ENCODE measurements around the gene ZNF677.

DNA sequence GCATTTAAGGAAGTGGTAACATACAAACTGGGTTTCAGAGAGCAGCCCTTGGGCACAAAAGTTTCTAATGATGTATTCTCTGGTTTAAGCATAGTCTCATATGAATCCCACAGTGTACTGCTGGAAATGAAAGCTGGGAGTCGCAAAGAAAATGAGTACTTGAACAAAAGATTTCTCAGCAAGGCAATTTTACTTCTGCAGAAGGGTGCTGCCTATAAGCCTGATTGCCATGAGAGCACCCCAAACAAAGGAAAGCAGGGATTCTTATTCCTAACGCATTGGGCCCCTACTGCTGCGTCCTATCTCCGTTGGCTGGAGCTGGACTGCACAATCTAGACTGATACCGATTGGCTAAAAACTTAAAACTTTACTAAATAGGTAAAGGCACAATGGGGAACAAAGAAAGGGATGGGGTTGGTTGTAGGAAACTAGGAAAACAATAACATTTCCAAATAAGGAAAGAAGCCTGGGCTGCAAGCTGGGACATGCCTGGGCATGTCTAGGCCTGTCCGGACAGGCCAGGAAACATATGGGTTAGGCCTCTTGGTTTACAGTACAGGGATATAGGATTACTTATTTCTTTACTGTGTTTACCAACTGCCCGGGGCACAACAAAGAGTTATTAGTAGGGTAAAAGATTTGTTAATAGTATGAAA, 40.2 kb upstream of the ZNF677 start:
- TF ChIP-seq POLR2A (IDR thresholded peaks at IDR 0.05) (no peak), POLR2AphosphoS5 (IDR thresholded peaks at IDR 0.05) (no peak), EP300 (IDR thresholded peaks at IDR 0.05) (no peak)
- TF ChIP-seq, protein P1, sequence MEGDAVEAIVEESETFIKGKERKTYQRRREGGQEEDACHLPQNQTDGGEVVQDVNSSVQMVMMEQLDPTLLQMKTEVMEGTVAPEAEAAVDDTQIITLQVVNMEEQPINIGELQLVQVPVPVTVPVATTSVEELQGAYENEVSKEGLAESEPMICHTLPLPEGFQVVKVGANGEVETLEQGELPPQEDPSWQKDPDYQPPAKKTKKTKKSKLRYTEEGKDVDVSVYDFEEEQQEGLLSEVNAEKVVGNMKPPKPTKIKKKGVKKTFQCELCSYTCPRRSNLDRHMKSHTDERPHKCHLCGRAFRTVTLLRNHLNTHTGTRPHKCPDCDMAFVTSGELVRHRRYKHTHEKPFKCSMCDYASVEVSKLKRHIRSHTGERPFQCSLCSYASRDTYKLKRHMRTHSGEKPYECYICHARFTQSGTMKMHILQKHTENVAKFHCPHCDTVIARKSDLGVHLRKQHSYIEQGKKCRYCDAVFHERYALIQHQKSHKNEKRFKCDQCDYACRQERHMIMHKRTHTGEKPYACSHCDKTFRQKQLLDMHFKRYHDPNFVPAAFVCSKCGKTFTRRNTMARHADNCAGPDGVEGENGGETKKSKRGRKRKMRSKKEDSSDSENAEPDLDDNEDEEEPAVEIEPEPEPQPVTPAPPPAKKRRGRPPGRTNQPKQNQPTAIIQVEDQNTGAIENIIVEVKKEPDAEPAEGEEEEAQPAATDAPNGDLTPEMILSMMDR (IDR thresholded peaks at IDR 0.05): no peak
